ENCODE results near the gene MAPK8IP3.

MAPK8IP3 gene

DNA sequence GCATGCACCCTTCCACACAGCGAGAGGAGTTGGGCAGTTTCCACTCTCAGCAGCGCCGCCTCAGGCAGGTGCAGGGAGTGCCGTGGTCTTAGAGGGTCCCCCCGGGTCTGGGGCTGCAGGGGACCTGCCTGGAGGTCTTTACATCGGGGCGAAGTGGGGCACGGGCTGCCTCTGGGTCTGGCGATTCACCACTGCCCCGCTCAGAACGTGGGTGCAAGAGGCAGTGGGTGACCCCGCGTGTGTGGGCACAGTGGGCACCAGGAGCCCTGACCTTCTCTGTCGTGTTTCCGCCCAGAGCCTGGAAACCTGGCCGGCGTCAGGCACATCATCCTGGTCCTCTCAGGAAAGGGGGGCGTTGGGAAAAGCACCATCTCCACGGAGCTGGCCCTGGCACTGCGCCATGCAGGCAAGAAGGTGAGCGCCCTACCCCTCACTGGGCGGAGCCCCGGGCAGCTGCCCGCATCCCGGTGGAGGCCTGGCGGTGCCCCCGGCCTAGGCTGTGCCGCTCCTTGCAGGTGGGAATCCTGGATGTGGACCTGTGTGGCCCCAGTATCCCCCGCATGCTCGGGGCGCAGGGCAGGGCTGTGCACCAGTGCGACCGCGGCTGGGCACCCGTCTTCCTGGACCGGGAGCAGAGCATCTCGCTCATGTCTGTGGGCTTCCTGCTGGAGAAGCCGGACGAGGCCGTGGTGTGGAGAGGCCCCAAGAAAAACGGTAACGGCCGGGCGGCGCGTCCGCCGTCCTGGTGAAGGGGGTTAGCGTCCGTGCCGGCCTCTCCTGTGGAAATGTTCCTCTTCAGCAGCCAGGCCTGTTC lies 80.5 kb downstream of the MAPK8IP3 start:
- H3K4me3 ChIP-seq (ENCODE audit: insufficient read length, low read depth): no peak overlapping the region
- peaks cover 74% of the 10 kb centered on the region for H3K36me3 ChIP-seq (ENCODE audit: insufficient read depth, insufficient read length, low read length)
- H3K4me1 ChIP-seq (ENCODE audit: insufficient read depth, insufficient read length): peaks cover 2% of the 10 kb centered on the region
- TF ChIP-seq SUZ12 (IDR thresholded peaks at IDR 0.05; ENCODE audit: extremely low read depth, insufficient read depth, insufficient read length) (no peak), ZNF274 (IDR thresholded peaks at IDR 0.05; ENCODE audit: low read depth, low read length) (no peak), YY1 (IDR thresholded peaks at IDR 0.05; ENCODE audit: insufficient read depth, insufficient read length) (no peak)
- H3K27me3 ChIP-seq (ENCODE audit: insufficient read depth, insufficient read length): no peaks in the 10 kb centered on the region
- no peak overlapping the region for H3K9ac ChIP-seq (ENCODE audit: insufficient read length, low read depth)
- H3K9me3 ChIP-seq (ENCODE audit: insufficient read depth, low read length): no peaks in the 10 kb centered on the region
- DNase-seq (ENCODE audit: low read depth, low spot score): no peak

DNA sequence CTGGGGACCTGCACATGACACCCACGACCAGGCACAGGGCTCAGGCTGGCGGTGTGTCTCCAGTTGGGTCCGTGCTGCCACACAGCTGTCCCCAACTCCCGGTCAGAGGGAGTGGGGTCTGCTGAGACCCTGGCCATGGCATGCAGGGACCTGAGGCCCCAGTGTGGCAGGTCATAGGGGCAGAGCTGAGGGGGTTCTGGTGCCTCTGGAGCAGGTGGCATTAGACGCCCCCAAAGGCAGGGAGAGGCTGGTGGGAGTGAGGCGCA lies 81.0 kb downstream of the MAPK8IP3 start:
- Histone ChIP-seq H3K9me3 (ENCODE audit: insufficient read depth, low read length) (no peaks in the 10 kb centered on the region), H3K27me3 (ENCODE audit: insufficient read depth, insufficient read length) (no peaks in the 10 kb centered on the region), H3K4me1 (ENCODE audit: insufficient read depth, insufficient read length) (peaks cover 2% of the 10 kb centered on the region), H3K9ac (ENCODE audit: insufficient read length, low read depth) (no peak overlapping the region), H3K4me3 (ENCODE audit: insufficient read length, low read depth) (no peak overlapping the region), H3K36me3 (ENCODE audit: insufficient read depth, insufficient read length, low read length) (peaks cover 79% of the 10 kb centered on the region)
- TF ChIP-seq ZNF274 (IDR thresholded peaks at IDR 0.05; ENCODE audit: low read depth, low read length) (no peak), YY1 (IDR thresholded peaks at IDR 0.05; ENCODE audit: insufficient read depth, insufficient read length) (no peak), SUZ12 (IDR thresholded peaks at IDR 0.05; ENCODE audit: extremely low read depth, insufficient read depth, insufficient read length) (no peak)
- DNase-seq (ENCODE audit: low read depth, low spot score): no peak

GRCh38 chr16:1787322-1788094 lies 81.5 kb downstream of the MAPK8IP3 start:
- no peak for DNase-seq (ENCODE audit: low read depth, low spot score)
- peaks cover 84% of the 10 kb centered on the region for H3K36me3 ChIP-seq (ENCODE audit: insufficient read depth, insufficient read length, low read length)
- H3K27me3 ChIP-seq (ENCODE audit: insufficient read depth, insufficient read length): no peaks in the 10 kb centered on the region
- H3K9me3 ChIP-seq (ENCODE audit: insufficient read depth, low read length): no peaks in the 10 kb centered on the region
- H3K9ac ChIP-seq (ENCODE audit: insufficient read length, low read depth): no peak overlapping the region
- H3K4me1 ChIP-seq (ENCODE audit: insufficient read depth, insufficient read length): peaks cover 2% of the 10 kb centered on the region
- TF ChIP-seq YY1 (IDR thresholded peaks at IDR 0.05; ENCODE audit: insufficient read depth, insufficient read length) (no peak), SUZ12 (IDR thresholded peaks at IDR 0.05; ENCODE audit: extremely low read depth, insufficient read depth, insufficient read length) (no peak), ZNF274 (IDR thresholded peaks at IDR 0.05; ENCODE audit: low read depth, low read length) (no peak)
- no peak overlapping the region for H3K4me3 ChIP-seq (ENCODE audit: insufficient read length, low read depth)

GRCh38 chr16:1788095-1788707 lies 82.2 kb downstream of the MAPK8IP3 start:
- TF ChIP-seq SUZ12 (IDR thresholded peaks at IDR 0.05; ENCODE audit: extremely low read depth, insufficient read depth, insufficient read length): no peak
- TF ChIP-seq YY1 (IDR thresholded peaks at IDR 0.05; ENCODE audit: insufficient read depth, insufficient read length): no peak
- TF ChIP-seq ZNF274 (IDR thresholded peaks at IDR 0.05; ENCODE audit: low read depth, low read length): no peak
- H3K36me3 ChIP-seq (ENCODE audit: insufficient read depth, insufficient read length, low read length): peaks cover 86% of the 10 kb centered on the region
- H3K4me1 ChIP-seq (ENCODE audit: insufficient read depth, insufficient read length): peaks cover 2% of the 10 kb centered on the region
- H3K27me3 ChIP-seq (ENCODE audit: insufficient read depth, insufficient read length): no peaks in the 10 kb centered on the region
- no peak overlapping the region for H3K9ac ChIP-seq (ENCODE audit: insufficient read length, low read depth)
- no peak for DNase-seq (ENCODE audit: low read depth, low spot score)
- H3K9me3 ChIP-seq (ENCODE audit: insufficient read depth, low read length): no peaks in the 10 kb centered on the region
- no peak overlapping the region for H3K4me3 ChIP-seq (ENCODE audit: insufficient read length, low read depth)

DNA sequence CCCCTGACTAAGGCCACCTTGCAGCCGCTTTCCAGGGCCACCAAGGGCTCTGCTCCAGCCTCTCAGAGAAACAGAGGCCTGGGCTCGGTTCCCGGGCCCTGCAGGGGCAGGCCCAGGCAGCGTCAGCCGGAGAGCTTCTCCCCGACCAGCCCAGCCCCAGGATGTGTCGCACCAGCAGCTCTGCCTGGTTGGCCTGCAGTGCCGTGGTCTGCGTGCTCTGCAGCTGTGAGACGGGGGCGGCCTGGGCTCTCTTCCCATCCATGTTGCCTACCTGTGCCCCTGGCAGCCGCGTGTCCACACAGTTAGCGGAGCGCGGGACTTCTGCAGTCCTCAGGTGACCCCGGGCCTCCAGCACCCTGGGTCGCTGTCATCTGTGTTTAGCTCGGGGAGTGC lies 82.7 kb downstream of the MAPK8IP3 start:
- Histone ChIP-seq H3K36me3 (ENCODE audit: insufficient read depth, insufficient read length, low read length) (peaks cover 86% of the 10 kb centered on the region), H3K9me3 (ENCODE audit: insufficient read depth, low read length) (no peaks in the 10 kb centered on the region), H3K9ac (ENCODE audit: insufficient read length, low read depth) (no peak overlapping the region), H3K4me1 (ENCODE audit: insufficient read depth, insufficient read length) (peaks cover 2% of the 10 kb centered on the region), H3K27me3 (ENCODE audit: insufficient read depth, insufficient read length) (no peaks in the 10 kb centered on the region), H3K4me3 (ENCODE audit: insufficient read length, low read depth) (no peak overlapping the region)
- TF ChIP-seq YY1 (IDR thresholded peaks at IDR 0.05; ENCODE audit: insufficient read depth, insufficient read length): no peak
- no peak for TF ChIP-seq ZNF274 (IDR thresholded peaks at IDR 0.05; ENCODE audit: low read depth, low read length)
- no peak for TF ChIP-seq SUZ12 (IDR thresholded peaks at IDR 0.05; ENCODE audit: extremely low read depth, insufficient read depth, insufficient read length)
- DNase-seq (ENCODE audit: low read depth, low spot score): no peak

- no peak for DNase-seq (ENCODE audit: low read depth, low spot score)
- Histone ChIP-seq H3K27me3 (ENCODE audit: insufficient read depth, insufficient read length) (no peaks in the 10 kb centered on the region), H3K9ac (ENCODE audit: insufficient read length, low read depth) (no peak overlapping the region), H3K36me3 (ENCODE audit: insufficient read depth, insufficient read length, low read length) (peaks cover 80% of the 10 kb centered on the region), H3K4me1 (ENCODE audit: insufficient read depth, insufficient read length) (peaks cover 4% of the 10 kb centered on the region), H3K9me3 (ENCODE audit: insufficient read depth, low read length) (no peaks in the 10 kb centered on the region), H3K4me3 (ENCODE audit: insufficient read length, low read depth) (no peak overlapping the region)
- TF ChIP-seq YY1 (IDR thresholded peaks at IDR 0.05; ENCODE audit: insufficient read depth, insufficient read length) (no peak), ZNF274 (IDR thresholded peaks at IDR 0.05; ENCODE audit: low read depth, low read length) (no peak), SUZ12 (IDR thresholded peaks at IDR 0.05; ENCODE audit: extremely low read depth, insufficient read depth, insufficient read length) (no peak)
Measured at GRCh38 chr16:1789643-1790045, 83.6 kb downstream of the MAPK8IP3 start.

DNA sequence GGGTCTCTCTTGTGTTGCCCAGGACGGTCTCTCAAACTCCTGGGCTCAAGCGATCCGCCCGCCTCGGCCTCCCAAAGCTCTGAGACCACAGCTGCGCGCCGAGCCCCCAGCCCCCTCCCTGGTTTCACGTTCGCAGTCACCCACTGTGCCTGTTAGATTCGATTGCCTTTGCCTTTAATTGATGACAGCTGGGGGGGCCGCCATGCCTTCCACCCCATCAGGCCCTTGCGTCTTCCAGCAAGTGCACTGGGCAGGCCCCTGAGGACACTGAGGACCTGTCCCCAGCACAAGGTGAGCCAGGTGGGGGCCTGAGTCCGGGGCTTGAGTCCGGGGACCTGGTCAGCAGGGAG lies 84.2 kb downstream of the MAPK8IP3 start:
- no peak for TF ChIP-seq YY1 (IDR thresholded peaks at IDR 0.05; ENCODE audit: insufficient read depth, insufficient read length)
- no peak for TF ChIP-seq SUZ12 (IDR thresholded peaks at IDR 0.05; ENCODE audit: extremely low read depth, insufficient read depth, insufficient read length)
- no peak for TF ChIP-seq ZNF274 (IDR thresholded peaks at IDR 0.05; ENCODE audit: low read depth, low read length)
- Histone ChIP-seq H3K4me3 (ENCODE audit: insufficient read length, low read depth) (no peak overlapping the region), H3K36me3 (ENCODE audit: insufficient read depth, insufficient read length, low read length) (peaks cover 74% of the 10 kb centered on the region), H3K27me3 (ENCODE audit: insufficient read depth, insufficient read length) (no peaks in the 10 kb centered on the region), H3K4me1 (ENCODE audit: insufficient read depth, insufficient read length) (peaks cover 2% of the 10 kb centered on the region), H3K9me3 (ENCODE audit: insufficient read depth, low read length) (no peaks in the 10 kb centered on the region; the same call in 1 of the 2 replicates), H3K9ac (ENCODE audit: insufficient read length, low read depth) (no peak overlapping the region)
- DNase-seq (ENCODE audit: low read depth, low spot score): no peak
